ENCODE results near the gene THADA.
A peak's percentile ranks its signal among the peaks of the same experiment; 100 is the strongest.

THADA gene

GRCh38 chr2:43402452-43402937, 193.3 kb downstream of the THADA start:
- Mint-ChIP-seq H3K4me3 (no peak overlapping the region), H3K4me1 (peaks cover 48% of the 10 kb centered on the region), H3K36me3 (ENCODE audit: low read depth) (peaks cover 5% of the 10 kb centered on the region), H3K27me3 (ENCODE audit: low read depth, poor library complexity) (no peaks in the 10 kb centered on the region), H3K9me3 (no peaks in the 10 kb centered on the region), H3K27ac (peak overlapping the region; percentile 74)
- no peak for DNase-seq
- TF ChIP-seq CTCF (IDR thresholded peaks at IDR 0.05), result no peak

GRCh38 chr2:43402002-43402401, 193.8 kb downstream of the THADA start:
- Mint-ChIP-seq H3K36me3 (ENCODE audit: low read depth) (peaks cover 9% of the 10 kb centered on the region), H3K9me3 (no peaks in the 10 kb centered on the region), H3K27ac (peak overlapping the region; percentile 13), H3K4me1 (peaks cover 46% of the 10 kb centered on the region), H3K4me3 (no peak overlapping the region), H3K27me3 (ENCODE audit: low read depth, poor library complexity) (no peaks in the 10 kb centered on the region)
- DNase-seq, result no peak
- no peak for TF ChIP-seq CTCF (IDR thresholded peaks at IDR 0.05)

GRCh38 chr2:43400508-43400907, 195.3 kb downstream of the THADA start:
- Mint-ChIP-seq H3K4me1 (peaks cover 32% of the 10 kb centered on the region), H3K9me3 (no peaks in the 10 kb centered on the region), H3K27ac (no peak overlapping the region), H3K36me3 (ENCODE audit: low read depth) (peaks cover 18% of the 10 kb centered on the region), H3K27me3 (ENCODE audit: low read depth, poor library complexity) (no peaks in the 10 kb centered on the region), H3K4me3 (no peak overlapping the region)
- TF ChIP-seq CTCF (IDR thresholded peaks at IDR 0.05), result no peak
- no peak for DNase-seq

GRCh38 chr2:43399515-43400264, 196.1 kb downstream of the THADA start:
- H3K36me3 Mint-ChIP-seq (ENCODE audit: low read depth), result peaks cover 24% of the 10 kb centered on the region
- no peak overlapping the region for H3K4me3 Mint-ChIP-seq
- H3K27me3 Mint-ChIP-seq (ENCODE audit: low read depth, poor library complexity), result no peaks in the 10 kb centered on the region
- DNase-seq, result no peak
- H3K27ac Mint-ChIP-seq, result no peak overlapping the region
- H3K4me1 Mint-ChIP-seq, result peaks cover 23% of the 10 kb centered on the region
- H3K9me3 Mint-ChIP-seq, result no peaks in the 10 kb centered on the region
- no peak for TF ChIP-seq CTCF (IDR thresholded peaks at IDR 0.05)

- peaks cover 18% of the 10 kb centered on the region for H3K4me1 Mint-ChIP-seq
- DNase-seq, result no peak
- H3K27ac Mint-ChIP-seq, result no peak overlapping the region
- TF ChIP-seq CTCF (IDR thresholded peaks at IDR 0.05), result no peak
- no peaks in the 10 kb centered on the region for H3K9me3 Mint-ChIP-seq
- no peak overlapping the region for H3K4me3 Mint-ChIP-seq
- H3K27me3 Mint-ChIP-seq (ENCODE audit: low read depth, poor library complexity), result no peaks in the 10 kb centered on the region
- H3K36me3 Mint-ChIP-seq (ENCODE audit: low read depth), result peaks cover 28% of the 10 kb centered on the region
These were observed 196.7 kb downstream of the THADA start for GRCh38 chr2:43399098-43399497.

GRCh38 chr2:43397821-43398220, 198.0 kb downstream of the THADA start:
- Mint-ChIP-seq H3K27me3 (ENCODE audit: low read depth, poor library complexity) (no peaks in the 10 kb centered on the region), H3K36me3 (ENCODE audit: low read depth) (peaks cover 36% of the 10 kb centered on the region), H3K9me3 (no peaks in the 10 kb centered on the region), H3K27ac (no peak overlapping the region), H3K4me1 (peaks cover 10% of the 10 kb centered on the region), H3K4me3 (no peak overlapping the region)
- no peak for DNase-seq
- no peak for TF ChIP-seq CTCF (IDR thresholded peaks at IDR 0.05)
